Endothelial cell of umbilical vein (primary cell): ENCODE results near the gene P2RY6. TPM values are rescaled to one million over a fixed set of nuclear protein-coding genes. Genes with fewer than 3 reads are reported as not detected.

Experiments used
- BruUV-seq: library from RNA; stranded (reverse); fragments of 400-500 nt; replicated peaks from 2 replicates; lab custom pipeline; 2021; lab: Mats Ljungman, UMichigan
- CTCF ChIA-PET: fragments of 300-600, 350-600 bp; sonication (Branson Sonifier 250); formaldehyde crosslinking; loops from one replicate; lab custom pipeline; 2021; ENCODE audit warnings: antibody characterized with exemption, inconsistent platforms; lab: Charles Lee
- POLR2A ChIA-PET: fragments of 300-600, 350-600 bp; sonication (Branson Sonifier 250); formaldehyde crosslinking; loops from one replicate; lab custom pipeline; 2021; ENCODE audit warnings: antibody characterized with exemption, inconsistent platforms; lab: Charles Lee
- DNase-seq: peaks from one replicate; pipeline ENCODE4 v3.0.0-alpha.2; 2011; ENCODE audit warnings: low read depth, low spot score
- FAIRE-seq: peaks from 2 replicates; lab custom pipeline; 2011; peaks lifted over from hg19 to GRCh38; lab: Jason Lieb, UNC
- H2AFZ ChIP-seq: 2 replicates; pipeline ENCODE4 v1.6.0; 2012; ENCODE audit warnings: low read depth, low read length, control low read depth, inconsistent platforms
- H3K27ac ChIP-seq: 2 replicates; pipeline ENCODE4 v1.5.1; 2011; ENCODE audit warnings: low read depth, mild to moderate bottlenecking, control low read depth, low read length, moderate library complexity; ENCODE audit not compliant: insufficient read depth
- H3K27me3 ChIP-seq, 2 experiments: 2 replicates each; pipeline versions ENCODE4 v1.6.0 to v1.6.1; 2011; ENCODE audit warnings: low read length in 2 of 2, mixed read lengths in 1 of 2; ENCODE audit not compliant: control insufficient read depth in 2 of 2, insufficient read depth in 2 of 2
- H3K36me3 ChIP-seq, 2 experiments: 2 replicates in 1 of 2; 3 replicates in 1 of 2; pipeline ENCODE4 v1.5.1; 2011; ENCODE audit warnings: low read length in 2 of 2, mild to moderate bottlenecking in 1 of 2, moderate library complexity in 1 of 2; ENCODE audit not compliant: control insufficient read depth in 2 of 2, insufficient read depth in 2 of 2; ENCODE audit errors: extremely low read depth in 1 of 2
- H3K4me1 ChIP-seq: 3 replicates; pipeline ENCODE4 v1.5.1; 2011; ENCODE audit warnings: mild to moderate bottlenecking, low read length; ENCODE audit not compliant: control insufficient read depth, insufficient read depth; ENCODE audit errors: extremely low read depth
- H3K4me2 ChIP-seq: 2 replicates; pipeline ENCODE4 v1.6.1; 2011; ENCODE audit warnings: low read length, control low read depth, mixed read lengths; ENCODE audit not compliant: insufficient read depth
- H3K4me3 ChIP-seq, 3 experiments: fragments of 200-600 bp in 1 of 3; sonication (generic), shearing (Covaris generic) in 1 of 3; replicated peaks in 1 of 3; 2 replicates each; pipeline ENCODE4 v1.5.1; 2011 to 2016; ENCODE audit warnings: control low read depth in 3 of 3, low read length in 3 of 3, mild to moderate bottlenecking in 2 of 3, inconsistent platforms in 1 of 3, low read depth in 1 of 3, moderate library complexity in 1 of 3; ENCODE audit not compliant: insufficient read depth in 1 of 3
- H3K79me2 ChIP-seq: 2 replicates; pipeline ENCODE4 v1.6.0; 2012; ENCODE audit warnings: low read length, inconsistent platforms; ENCODE audit not compliant: control insufficient read depth, insufficient read depth
- H3K9ac ChIP-seq: replicated peaks from 2 replicates; pipeline ENCODE3; 2011; ENCODE audit warnings: low read length, control low read depth; ENCODE audit not compliant: insufficient read depth; ENCODE audit errors: extremely low read depth
- H3K9me1 ChIP-seq: replicated peaks from 3 replicates; pipeline ENCODE4 v1.6.0; 2011; ENCODE audit warnings: mild to moderate bottlenecking, low read length; ENCODE audit not compliant: control insufficient read depth, insufficient read depth; ENCODE audit errors: extremely low read depth
- H3K9me3 ChIP-seq: replicated peaks from 2 replicates; pipeline ENCODE4 v1.5.1; 2012; ENCODE audit warnings: low read length, inconsistent platforms; ENCODE audit not compliant: control insufficient read depth, insufficient read depth
- H4K20me1 ChIP-seq: replicated peaks from 2 replicates; pipeline ENCODE3; 2011; ENCODE audit warnings: mild to moderate bottlenecking, low read length; ENCODE audit not compliant: control insufficient read depth, insufficient read depth; ENCODE audit errors: extremely low read depth
- EZH2 ChIP-seq: IDR thresholded peaks from 2 replicates; pipeline ENCODE4 v1.6.1; 2012; ENCODE audit warnings: borderline replicate concordance, low read depth, mild to moderate bottlenecking, moderate library complexity, low read length, inconsistent platforms; ENCODE audit not compliant: severe bottlenecking
- FOS ChIP-seq: IDR thresholded peaks from 2 replicates; pipeline ENCODE4 v1.6.1; 2011; ENCODE audit warnings: mild to moderate bottlenecking, low read length, moderate library complexity, borderline replicate concordance; ENCODE audit not compliant: insufficient read depth
- GATA2 ChIP-seq: IDR thresholded peaks from 2 replicates; pipeline ENCODE4 v1.7.0; 2011; ENCODE audit warnings: low read depth, mild to moderate bottlenecking, moderate library complexity, mixed read lengths, low read length; ENCODE audit not compliant: insufficient read length, insufficient read depth
- JUN ChIP-seq: IDR thresholded peaks from 2 replicates; pipeline ENCODE4 v1.6.1; 2011; ENCODE audit warnings: borderline replicate concordance, low read depth; ENCODE audit not compliant: insufficient read length, insufficient read depth
- MYC ChIP-seq: IDR thresholded peaks from one replicate; pipeline ENCODE4 v1.6.1; 2011; ENCODE audit warnings: mild to moderate bottlenecking, low read depth, low read length
- POLR2A ChIP-seq: IDR thresholded peaks from 2 replicates; pipeline ENCODE4 v1.6.1; 2012; ENCODE audit warnings: low read depth, mild to moderate bottlenecking, control low read depth, low read length
- POLR2AphosphoS5 ChIP-seq: IDR thresholded peaks from 2 replicates; pipeline ENCODE4 v1.6.1; 2012; ENCODE audit warnings: low read depth, mild to moderate bottlenecking, control low read depth, low read length, moderate library complexity; ENCODE audit not compliant: insufficient read depth
- dilution Hi-C: fragments of 300-500 bp; cut with MboI; formaldehyde crosslinking; loops from one replicate; pipeline ENCODE4 v1.15.0; 2019; ENCODE audit warnings: low sequenced_read_pairs; ENCODE audit not compliant: extremely low pct_ligation_motif_present
- intact Hi-C: fragments of 100-400 bp; cut with micrococcal nuclease; formaldehyde crosslinking; loops from one replicate; pipeline ENCODE4 v1.10.0; 2022
- polyA plus RNA-seq, 4 experiments: library from polyadenylated mRNA; depleted of rRNA in 3 of 4; stranded (reverse) in 3 of 4; unstranded in 1 of 4; fragments of >200 nt; gene quantifications; 2 replicates each; pipeline versions ENCODE4 v1.2.1 to v1.2.3, GENCODE V29; 2011 to 2012; ENCODE audit warnings: missing spikeins in 1 of 4
- total RNA-seq: library from RNA; stranded (reverse); gene quantifications from 2 replicates; pipeline ENCODE4 v1.2.3, GENCODE V29; 2021
- TF ChIP-seq, protein P1 (sequence below): IDR thresholded peaks from 2 replicates; pipeline ENCODE4 v1.6.1; 2011; ENCODE audit not compliant: insufficient read depth, insufficient read length
- TF ChIP-seq, protein P2 (sequence below), 2 donors: IDR thresholded peaks; 1 replicate in 1 of 2; 2 replicates in 1 of 2; pipeline ENCODE4 v1.5.1; 2011; ENCODE audit warnings: low read length in 2 of 2, mild to moderate bottlenecking in 2 of 2, moderate library complexity in 2 of 2, control low read depth in 1 of 2, inconsistent platforms in 1 of 2, low read depth in 1 of 2; ENCODE audit not compliant: insufficient read depth in 1 of 2; ENCODE audit errors: extremely low read depth in 1 of 2

The P2RY6 gene
- total and polyA plus RNA-seq, 2 donors (not counting 3 experiments of a cell fraction or from before 2014, with no cell fraction given), result 0.47 TPM; not detected in 1

DNA sequence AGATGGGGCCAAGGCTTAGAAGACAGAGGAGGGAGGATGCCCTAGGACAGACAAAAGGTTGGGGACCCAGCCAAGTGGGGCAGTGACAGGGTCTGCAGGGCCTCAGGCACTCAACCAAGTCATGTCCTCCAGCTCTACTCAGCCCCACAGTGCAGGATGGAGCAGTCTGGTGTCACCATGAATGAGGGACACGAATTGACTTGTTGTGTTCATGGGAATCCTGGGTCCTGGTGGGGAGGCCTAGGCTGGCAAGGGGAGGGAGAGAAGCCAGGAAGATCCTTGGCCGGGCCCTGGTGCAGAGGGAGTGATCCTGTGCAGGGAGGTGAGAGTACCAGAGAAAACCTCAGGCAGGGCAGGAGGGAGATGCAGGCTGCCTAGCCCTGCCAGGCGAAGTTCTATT is 12.0 kb downstream of the P2RY6 start:
- Histone ChIP-seq H2AFZ (no peak overlapping the region), H3K9me1 (no peaks in the 10 kb centered on the region), H3K4me1 (peaks cover 11% of the 10 kb centered on the region), H3K27me3 (no peaks in the 10 kb centered on the region), H4K20me1 (no peaks in the 10 kb centered on the region), H3K4me2 (no peak overlapping the region), H3K9me3 (no peaks in the 10 kb centered on the region), H3K4me3 (no peak overlapping the region), H3K9ac (no peak overlapping the region), H3K79me2 (no peaks in the 10 kb centered on the region), H3K36me3 (no peaks in the 10 kb centered on the region), H3K27ac (no peak overlapping the region)
- ChIA-PET POLR2A (no interaction called here), CTCF (interaction anchor here (1.7 kb wide), 1 partner anchor 11 kb away, joined by 3 read pairs; no protein-coding TSS in a partner anchor)
- TF ChIP-seq EZH2 (no peak), MYC (no peak), JUN (no peak), POLR2A (no peak), POLR2AphosphoS5 (no peak), GATA2 (no peak), FOS (no peak)
- TF ChIP-seq, protein P1, sequence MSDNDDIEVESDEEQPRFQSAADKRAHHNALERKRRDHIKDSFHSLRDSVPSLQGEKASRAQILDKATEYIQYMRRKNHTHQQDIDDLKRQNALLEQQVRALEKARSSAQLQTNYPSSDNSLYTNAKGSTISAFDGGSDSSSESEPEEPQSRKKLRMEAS, result no peak
- TF ChIP-seq, protein P2, sequence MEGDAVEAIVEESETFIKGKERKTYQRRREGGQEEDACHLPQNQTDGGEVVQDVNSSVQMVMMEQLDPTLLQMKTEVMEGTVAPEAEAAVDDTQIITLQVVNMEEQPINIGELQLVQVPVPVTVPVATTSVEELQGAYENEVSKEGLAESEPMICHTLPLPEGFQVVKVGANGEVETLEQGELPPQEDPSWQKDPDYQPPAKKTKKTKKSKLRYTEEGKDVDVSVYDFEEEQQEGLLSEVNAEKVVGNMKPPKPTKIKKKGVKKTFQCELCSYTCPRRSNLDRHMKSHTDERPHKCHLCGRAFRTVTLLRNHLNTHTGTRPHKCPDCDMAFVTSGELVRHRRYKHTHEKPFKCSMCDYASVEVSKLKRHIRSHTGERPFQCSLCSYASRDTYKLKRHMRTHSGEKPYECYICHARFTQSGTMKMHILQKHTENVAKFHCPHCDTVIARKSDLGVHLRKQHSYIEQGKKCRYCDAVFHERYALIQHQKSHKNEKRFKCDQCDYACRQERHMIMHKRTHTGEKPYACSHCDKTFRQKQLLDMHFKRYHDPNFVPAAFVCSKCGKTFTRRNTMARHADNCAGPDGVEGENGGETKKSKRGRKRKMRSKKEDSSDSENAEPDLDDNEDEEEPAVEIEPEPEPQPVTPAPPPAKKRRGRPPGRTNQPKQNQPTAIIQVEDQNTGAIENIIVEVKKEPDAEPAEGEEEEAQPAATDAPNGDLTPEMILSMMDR (IDR thresholded peaks at IDR 0.05; ENCODE audit: extremely low read depth in 1 of 2, insufficient read depth in 1 of 2, low read depth in 1 of 2, low read length in 2 of 2), result no peak
- dilution Hi-C loops, result no loop called here
- DNase-seq (no peak), FAIRE-seq (no peak)
- BruUV-seq, result no TSS peak
- intact Hi-C loops, result no loop called here
